HG03469 (cell line): ENCODE results near the gene CUZD1.
"Not testable (repeated sequence)": the region's sequence is repeated elsewhere in the genome, so short reads cannot be mapped to it uniquely, and the experiment has no call there.

Experiments used
- ATAC-seq: cut with Tn5 transposase; IDR thresholded peaks from one replicate; pipeline ENCODE4 v1.9.1; 2021; ENCODE audit warnings: mild to moderate bottlenecking, moderate library complexity, moderate number of reproducible peaks; ENCODE audit not compliant: unreplicated experiment

CUZD1 gene, protein sequence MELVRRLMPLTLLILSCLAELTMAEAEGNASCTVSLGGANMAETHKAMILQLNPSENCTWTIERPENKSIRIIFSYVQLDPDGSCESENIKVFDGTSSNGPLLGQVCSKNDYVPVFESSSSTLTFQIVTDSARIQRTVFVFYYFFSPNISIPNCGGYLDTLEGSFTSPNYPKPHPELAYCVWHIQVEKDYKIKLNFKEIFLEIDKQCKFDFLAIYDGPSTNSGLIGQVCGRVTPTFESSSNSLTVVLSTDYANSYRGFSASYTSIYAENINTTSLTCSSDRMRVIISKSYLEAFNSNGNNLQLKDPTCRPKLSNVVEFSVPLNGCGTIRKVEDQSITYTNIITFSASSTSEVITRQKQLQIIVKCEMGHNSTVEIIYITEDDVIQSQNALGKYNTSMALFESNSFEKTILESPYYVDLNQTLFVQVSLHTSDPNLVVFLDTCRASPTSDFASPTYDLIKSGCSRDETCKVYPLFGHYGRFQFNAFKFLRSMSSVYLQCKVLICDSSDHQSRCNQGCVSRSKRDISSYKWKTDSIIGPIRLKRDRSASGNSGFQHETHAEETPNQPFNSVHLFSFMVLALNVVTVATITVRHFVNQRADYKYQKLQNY

DNA sequence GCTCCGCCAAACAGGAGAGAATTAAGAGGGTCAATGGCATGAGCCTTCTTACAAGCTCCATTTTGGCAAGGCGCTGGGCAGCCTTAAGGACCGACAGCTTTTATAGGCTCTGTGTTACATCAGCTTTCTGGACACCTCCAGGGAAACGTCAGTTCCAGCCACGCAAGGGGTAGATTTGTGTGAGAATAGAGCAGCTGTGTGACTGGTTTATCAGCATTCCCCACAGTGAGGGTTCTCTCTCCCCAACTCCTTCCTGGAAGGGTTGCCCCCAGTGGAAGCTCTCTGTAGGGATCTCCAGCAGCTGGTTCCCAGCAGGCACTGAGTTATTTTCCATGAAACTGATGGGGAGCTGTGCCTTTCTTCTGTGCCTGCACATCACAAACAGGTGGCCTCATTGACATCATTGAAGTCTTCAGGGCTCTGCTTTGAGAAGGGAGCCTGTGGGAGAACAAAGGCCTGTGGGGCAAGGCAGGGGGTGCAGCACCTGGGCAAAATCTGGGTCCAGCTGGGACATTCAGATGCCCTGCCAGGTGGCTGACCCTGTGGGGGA is at the start of gene CUZD1:
Gene CUZD1 (minus strand): TSS at position 75 of the 550 bp plus-strand sequence. CDS start 14 bp downstream, at position 61.
- ATAC-seq: no peak

DNA sequence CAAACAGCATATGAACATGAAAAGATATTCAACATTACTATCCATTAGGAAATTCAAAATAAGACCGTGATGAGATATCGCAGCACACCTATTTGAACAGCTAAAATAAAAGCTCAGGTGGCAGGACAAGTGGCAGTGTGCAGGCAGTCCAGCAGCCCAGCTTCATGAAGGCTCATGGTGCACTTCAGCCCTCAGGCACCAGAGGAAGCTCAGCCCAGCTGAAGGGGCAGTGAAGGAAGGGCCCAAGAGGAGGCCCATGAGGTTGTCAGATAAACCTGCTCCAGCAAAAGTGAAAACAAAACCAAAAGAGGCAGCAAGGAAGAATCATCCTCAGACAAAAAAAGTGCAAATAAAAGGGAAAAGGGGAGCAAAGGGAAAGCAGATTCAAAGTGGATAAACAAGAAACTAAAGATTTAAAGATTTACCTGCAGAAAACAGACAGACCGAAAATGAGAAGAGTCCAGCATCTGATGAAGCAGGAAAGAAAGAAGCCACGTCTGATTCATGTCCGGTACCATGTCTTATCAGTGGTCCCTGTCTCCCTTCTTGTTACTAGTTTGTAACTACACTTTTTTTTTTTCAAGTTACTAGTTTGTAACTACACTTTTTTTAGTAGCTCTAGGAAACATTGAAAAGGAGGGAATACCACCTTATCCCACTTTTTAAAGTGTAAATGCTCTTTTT is 48.7 kb upstream of the CUZD1 start:
- no peak for ATAC-seq

DNA sequence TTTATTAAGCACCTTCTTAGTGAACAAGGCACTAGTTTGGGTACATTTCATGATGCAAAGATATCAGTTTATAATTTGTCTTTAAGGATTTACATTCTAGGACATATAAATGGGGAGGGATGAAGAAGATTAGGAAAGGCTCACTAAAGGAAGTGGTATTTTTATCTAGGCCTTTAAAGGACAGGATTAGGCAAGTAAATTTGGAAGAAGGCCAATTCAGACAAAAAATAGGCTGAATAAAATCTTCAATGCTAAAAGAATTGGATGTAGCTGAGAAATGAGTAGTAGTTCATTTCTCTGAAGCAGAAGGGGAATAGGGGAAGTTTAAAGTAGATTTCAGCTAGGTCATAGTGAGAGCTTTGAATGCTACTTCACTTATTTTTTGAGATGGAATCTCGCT is 38.5 kb upstream of the CUZD1 start:
- ATAC-seq: no peak

DNA sequence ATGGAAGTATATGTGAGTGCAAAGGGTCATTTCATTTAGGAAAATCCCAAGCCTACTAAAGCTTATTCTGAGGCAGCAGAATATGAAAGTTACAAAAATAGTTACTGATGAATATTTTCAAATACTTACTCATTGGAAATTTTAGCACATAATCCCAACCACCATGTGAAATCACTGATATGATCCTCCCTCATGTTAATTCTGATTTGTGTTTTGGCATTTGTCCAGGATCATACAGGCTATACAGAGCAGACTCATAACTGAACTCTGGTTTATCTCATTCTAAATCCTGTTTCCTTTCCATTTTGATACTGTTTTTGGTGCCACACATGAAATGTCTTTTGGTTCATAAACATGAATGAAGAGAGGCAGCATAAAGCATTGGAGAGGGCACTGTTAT is 37.1 kb upstream of the CUZD1 start:
- ATAC-seq: no peak

DNA sequence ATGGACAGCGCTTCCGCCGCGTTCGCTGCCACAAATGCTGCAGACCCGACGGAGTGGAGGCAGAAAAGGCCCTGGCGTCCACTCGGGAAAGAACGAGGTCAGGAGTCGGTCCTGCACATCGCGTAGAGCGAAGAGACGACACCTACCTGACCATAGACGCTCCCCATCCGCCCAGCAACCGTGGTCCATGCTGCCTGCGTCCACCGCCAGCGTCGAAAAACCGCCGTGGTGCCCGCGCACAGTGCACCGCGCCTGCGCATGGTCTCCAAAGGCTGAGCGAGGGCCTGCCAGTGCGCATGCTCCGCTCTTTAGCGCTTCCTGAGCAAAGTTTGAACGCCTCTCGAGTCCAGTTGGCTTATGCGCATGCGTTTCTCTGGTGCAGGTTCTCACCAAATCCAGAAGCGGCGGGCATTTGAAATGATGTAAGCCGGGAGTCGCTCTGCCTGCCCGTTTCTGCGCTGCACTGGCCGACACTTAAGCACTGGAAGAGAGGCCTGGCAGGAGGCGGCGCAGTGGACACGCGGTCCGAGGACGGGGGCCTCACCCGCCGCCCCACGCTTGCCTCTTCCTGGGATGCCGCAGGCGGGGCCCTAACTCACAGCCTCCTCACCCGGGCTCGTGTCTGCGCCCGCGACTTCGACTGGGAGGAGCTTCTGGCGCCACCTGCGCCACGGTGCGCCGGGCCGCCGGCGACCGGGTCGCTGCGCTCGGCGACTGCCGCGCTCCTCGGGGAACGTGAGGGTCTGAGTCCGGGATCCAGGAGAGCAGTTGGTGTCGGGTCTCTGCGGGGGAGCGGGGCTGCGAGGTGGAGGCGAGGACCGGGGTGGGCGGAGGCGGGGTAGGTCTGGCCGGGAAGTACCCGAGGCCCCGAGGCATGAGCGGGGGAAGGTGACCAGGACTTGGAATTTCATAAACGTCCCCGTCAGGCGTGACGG is 33.9 kb upstream of the CUZD1 start, which contains the start of gene FAM24B:
Gene FAM24B (minus strand): TSS at position 243 of the 935 bp plus-strand sequence. CDS start 29,066 bp downstream, outside the sequence.
- peak; percentile 69 for ATAC-seq

DNA sequence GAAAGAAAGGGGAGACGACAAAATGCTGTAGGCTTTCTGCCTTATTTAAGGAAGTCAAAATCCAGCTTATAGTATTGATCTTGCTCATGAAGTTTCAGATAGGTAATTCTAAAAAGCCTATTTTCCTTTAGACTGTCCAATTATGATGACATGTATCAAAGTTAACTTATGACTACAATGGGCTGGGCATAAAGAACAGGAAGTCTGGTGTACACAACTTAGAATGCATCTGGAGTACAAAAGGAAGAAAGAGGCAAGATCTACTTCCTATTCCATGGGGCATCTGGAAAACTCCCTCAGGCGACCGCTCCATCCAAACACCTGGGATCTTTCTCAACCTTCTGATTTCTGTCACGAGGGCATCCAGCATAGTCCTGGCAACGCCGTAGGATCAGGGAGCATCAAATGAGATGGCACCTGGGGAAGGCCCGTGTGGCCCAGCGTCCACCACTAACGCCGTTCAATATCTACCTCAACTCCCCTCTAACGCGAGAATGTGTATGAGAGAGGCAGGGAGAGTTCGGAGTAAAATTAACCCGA is 33.2 kb upstream of the CUZD1 start:
- peak; percentile 19 for ATAC-seq

DNA sequence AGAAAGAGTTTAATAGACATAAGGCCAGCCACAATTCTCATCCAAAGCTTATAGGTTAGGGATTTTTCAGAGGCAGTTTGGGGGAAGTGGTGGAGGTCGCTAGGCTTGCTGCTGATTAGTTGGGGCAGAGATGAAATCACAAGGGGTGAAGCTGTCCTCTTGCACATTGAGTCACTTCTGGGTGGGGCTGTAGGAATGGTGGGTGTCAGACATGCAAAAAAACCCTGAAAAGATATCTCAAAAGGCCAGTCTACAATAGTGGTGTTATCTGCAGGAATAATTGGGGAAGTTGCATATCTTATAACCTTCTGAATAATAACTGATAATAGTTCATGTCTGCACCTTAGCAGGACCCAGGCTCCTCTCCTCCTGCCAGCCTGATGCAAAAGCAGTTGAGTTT is 31.6 kb upstream of the CUZD1 start:
- ATAC-seq: no peak

DNA sequence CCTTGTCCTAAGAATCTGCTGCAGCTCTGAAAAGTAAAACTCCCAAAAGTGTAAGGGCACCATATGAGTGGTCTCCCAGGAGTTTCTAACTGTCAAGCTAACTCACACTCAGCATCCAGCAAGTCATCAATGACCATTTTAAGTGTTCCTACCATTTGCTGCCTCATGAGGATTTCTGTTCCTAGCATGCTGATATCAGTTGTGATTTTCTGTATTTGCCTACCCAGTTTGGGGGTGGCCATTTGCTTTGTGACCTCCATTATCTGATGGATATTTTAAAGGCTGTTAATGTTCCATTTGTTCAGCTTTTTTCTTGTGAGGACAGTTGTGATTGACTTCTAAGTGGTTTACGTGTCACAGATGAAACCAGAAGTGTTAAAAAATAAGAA is 30.8 kb upstream of the CUZD1 start:
- ATAC-seq: no peak

DNA sequence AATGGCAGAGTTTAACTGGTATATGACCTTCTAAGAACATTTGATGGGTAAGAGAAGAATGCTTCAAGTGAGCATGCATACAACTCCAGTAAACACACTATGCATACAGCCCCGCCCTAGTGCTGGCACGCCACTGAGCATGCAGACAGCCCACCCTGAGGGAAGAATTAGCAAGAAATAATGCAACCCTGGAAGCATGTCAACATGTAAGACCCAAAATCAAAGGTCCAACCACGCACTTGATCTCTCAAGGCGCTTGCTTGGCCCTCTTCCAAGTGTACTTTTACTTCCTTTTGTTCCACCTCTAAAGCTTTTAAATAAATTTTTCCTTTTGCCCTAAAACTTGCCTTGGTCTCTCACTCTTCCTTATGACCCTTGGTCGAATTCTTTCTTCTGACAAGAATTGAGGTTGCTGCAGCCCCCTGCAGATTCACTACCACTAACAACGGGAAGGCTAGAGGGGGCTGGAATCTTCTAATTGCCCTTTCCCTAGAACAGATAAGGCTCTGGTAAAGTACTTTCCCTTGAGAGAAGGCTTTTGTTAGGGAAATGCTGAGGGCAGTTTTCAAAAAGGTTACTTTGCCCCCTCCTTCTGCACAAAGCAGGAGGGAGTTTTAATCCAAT is 30.3 kb upstream of the CUZD1 start:
- no peak for ATAC-seq

DNA sequence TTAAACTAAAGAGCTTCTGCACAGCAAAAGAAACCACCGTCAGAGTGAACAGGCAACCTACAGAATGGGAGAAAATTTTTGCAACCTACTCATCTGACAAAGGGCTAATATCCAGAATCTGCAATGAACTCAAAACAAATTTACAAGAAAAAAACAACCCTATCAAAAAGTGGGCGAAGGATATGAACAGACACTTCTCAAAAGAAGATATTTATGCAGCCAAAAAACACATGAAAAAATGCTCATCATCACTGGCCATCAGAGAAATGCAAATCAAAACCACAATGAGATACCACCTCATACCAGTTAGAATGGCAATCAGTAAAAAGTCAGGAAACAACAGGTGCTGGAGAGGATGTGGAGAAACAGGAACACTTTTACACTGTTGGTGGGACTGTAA is 26.3 kb upstream of the CUZD1 start:
- not testable (repeated sequence) for ATAC-seq

DNA sequence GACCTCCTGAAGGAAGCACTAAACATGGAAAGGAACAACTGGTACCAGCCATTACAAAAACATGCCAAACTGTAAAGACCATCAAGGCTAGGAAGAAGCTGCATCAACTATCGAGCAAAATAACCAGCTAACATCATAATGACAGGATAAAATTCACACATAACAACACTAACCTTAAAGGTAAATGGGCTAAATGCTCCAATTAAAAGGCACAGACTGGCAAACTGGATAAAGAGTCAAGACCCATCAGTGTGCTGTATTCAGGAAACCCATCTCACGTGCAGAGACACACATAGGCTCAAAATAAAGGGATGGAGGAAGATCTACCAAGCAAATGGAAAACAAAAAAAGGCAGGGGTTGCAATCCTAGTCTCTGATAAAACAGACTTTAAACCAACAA is 23.1 kb upstream of the CUZD1 start:
- ATAC-seq: not testable (repeated sequence)

DNA sequence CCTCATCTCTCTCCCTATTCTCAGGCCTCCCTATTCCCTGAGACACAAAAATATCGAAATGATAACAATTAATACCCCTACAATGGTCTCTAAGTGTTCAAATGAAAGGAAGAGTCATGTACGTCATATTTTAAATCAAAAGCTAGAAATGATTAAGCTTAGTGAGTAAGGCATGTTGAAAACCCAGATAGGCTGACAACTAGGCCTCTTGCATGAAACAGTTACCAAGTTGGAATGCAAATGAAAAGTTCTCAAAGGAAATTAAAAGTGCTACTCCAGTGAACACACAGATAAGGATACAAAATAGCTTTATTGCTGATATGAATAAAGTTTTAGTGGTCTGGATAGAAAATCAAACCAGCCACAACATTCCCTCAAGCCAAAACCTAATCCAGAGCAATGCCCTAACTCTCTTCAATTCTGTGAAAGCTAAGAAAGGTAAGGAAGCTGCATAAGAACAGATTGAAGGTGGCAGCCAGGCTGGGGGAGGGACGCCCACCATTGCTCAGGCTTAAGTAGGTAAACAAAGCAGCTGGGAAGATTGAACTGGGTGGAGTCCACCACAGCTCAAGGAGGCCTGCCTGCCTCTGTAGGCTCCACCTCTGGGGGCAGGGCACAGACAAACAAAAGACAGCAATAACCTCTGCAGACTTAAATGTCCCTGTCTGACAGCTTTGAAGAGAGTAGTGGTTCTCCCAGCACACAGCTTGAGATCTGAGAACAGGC is 21.3 kb upstream of the CUZD1 start:
- ATAC-seq: not testable (repeated sequence)

DNA sequence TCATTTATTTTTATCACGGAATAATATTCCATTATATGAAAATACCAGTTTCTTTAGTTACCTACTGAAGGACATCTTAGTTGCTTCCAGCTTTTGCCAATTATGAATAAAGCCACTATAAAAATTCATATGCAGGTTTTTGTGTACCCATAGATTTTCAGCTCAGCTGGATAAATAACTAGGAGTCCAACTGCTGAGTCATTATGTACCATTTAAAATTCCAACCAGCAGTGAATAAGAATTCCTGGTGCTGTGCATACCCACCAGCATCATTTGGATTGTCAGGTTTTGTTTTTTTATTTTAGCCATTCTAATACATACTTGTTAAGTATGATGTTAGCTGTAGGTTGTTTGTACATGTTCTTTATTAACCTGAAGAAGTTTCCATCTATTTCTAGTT is 19.2 kb upstream of the CUZD1 start:
- no peak for ATAC-seq

DNA sequence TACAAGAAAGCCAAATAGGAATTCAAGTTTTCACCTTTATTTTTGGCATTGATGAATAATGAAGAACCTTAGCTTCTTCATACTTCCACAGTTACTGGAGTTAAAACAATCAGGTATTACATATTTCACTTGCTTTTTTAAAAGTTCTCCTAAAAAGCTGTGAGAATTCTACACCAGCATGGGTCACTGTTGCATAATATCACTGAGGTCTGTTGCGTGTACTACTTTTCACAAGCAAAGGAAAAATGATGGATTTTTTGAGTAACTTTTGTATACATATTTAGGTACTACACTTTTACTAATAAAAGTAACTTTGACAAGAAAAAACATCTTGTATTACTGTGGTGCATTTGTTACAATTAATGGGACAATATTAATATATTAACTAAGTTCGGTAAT is 18.5 kb upstream of the CUZD1 start:
- no peak for ATAC-seq

DNA sequence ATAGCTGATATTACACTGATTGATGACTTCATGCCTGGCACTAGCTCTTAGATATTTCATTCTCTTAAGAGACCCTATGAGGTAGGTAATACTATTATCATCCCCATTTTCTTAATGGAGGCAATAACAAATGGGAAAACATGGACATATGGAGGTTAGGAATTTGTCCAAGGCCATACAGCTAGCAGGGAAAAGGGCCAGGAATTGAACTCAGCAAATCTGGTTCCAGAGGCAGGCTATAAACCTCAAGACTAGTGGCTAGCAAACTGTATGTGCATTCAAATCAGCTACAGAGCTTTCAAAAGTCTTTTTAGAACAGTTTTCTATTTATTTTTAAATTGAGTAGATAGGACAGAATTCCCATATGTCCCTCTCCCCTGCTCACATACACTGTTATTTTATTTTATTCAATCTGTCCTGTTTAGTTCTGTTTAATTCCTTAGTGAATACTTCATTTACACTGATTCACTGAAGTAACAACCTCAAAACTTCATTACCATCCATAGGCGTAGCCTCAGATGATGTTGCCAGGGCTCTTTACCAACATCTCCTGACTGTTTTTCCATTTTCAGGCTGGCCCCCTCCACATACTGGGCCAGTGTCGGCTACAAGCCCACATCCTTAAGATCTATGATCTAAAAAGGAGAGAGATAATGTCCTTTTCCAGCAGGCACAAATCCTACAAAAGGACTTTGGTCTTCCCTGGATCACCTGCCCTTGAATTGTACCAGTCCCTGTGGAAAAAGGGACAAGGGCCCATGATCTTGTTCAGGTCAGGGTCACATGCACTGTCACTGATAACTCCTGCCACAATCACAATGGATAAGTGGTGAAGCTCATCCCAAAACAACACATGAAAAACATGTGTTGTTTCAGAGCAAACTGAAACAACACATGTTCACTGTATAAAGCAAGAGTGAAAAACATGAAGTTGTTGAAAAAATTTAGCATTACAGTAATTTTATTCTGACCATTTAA is 17.8 kb upstream of the CUZD1 start:
- no peak for ATAC-seq

DNA sequence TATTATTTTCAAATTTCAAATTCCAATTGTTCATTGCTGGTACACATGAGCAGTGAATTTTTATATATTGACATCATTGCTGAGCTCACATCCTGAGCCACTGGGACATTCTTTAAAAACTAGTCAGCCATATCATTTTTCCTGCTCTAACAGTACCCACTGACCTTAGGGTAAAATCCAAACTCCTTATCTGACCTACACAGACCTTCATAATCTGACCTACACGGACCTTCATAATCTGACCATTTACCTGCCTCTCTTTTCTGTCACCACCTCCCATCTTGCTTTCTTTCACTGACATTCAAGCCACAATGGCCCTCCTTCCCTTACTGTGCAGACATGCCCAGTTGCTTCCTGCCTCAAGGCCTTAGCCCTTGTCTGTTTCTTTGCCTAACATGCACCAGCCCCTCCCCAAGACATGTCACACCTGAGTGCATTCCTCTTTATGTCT is 16.1 kb upstream of the CUZD1 start:
- ATAC-seq: no peak

DNA sequence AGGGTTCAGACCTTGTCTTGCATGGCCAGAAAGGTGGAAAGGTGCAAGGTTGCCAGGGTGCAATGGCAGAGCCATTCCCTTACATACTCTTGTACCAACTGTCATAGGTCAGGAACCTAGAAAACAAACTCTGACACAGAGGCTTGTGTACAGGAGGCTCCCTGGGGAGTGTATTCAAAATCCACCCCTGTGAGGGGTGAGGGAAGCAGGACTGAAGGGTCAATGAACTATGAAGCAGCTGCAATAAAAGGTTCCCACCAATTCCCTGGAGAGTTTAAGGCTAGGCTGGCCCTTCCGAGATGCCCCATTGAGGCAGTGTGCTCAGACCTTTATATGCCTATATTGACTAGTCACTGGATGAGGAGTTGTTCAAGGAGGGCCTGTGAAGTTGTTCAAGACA is 13.9 kb upstream of the CUZD1 start:
- no peak for ATAC-seq

DNA sequence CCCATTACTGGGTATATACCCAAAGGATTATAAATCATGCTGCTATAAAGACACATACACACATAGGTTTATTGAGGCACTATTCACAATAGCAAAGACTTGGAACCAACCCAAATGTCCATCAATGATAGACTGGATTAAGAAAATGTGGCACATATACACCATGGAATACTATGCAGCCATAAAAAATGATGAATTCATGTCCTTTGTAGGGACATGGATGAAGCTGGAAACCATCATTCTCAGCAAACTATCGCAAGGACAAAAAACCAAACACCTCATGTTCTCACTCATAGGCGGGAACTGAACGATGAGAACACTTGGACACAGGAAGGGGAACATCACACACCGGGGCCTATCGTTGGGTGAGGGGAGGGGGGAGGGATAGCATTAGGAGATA is 12.4 kb upstream of the CUZD1 start:
- ATAC-seq: not testable (repeated sequence)
